ENCODE results near the gene ATRIP.

- TF ChIP-seq POLR2AphosphoS5 (IDR thresholded peaks at IDR 0.05; ENCODE audit: low read depth, low read length) (no peak), SIN3A (IDR thresholded peaks at IDR 0.05; ENCODE audit: borderline replicate concordance, insufficient read depth, low read depth, low read length) (no peak), TCF7L2 (IDR thresholded peaks at IDR 0.05; ENCODE audit: low read depth, low read length) (no peak)
- TF ChIP-seq, protein P1, sequence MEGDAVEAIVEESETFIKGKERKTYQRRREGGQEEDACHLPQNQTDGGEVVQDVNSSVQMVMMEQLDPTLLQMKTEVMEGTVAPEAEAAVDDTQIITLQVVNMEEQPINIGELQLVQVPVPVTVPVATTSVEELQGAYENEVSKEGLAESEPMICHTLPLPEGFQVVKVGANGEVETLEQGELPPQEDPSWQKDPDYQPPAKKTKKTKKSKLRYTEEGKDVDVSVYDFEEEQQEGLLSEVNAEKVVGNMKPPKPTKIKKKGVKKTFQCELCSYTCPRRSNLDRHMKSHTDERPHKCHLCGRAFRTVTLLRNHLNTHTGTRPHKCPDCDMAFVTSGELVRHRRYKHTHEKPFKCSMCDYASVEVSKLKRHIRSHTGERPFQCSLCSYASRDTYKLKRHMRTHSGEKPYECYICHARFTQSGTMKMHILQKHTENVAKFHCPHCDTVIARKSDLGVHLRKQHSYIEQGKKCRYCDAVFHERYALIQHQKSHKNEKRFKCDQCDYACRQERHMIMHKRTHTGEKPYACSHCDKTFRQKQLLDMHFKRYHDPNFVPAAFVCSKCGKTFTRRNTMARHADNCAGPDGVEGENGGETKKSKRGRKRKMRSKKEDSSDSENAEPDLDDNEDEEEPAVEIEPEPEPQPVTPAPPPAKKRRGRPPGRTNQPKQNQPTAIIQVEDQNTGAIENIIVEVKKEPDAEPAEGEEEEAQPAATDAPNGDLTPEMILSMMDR (IDR thresholded peaks at IDR 0.05), result no peak
Measured at GRCh38 chr3:48427630-48427962, 18.9 kb upstream of the ATRIP start.

All from Panc1 (cell line).